Activated CD4-positive, alpha-beta T cell treated with anti-CD3 and anti-CD28 coated beads, Interleukin-2, amount 50 U/mL, for 4 hours (primary cell): ENCODE data around the gene OR1I1.

Experiments
- DNase-seq, 2 experiments: peaks; one replicate each; pipeline ENCODE4 v3.0.0-alpha.2; 2020

The OR1I1 gene

GRCh38 chr19:15120135-15121026 is 38.4 kb downstream of the OR1I1 start:
- DNase-seq = no peak

DNA sequence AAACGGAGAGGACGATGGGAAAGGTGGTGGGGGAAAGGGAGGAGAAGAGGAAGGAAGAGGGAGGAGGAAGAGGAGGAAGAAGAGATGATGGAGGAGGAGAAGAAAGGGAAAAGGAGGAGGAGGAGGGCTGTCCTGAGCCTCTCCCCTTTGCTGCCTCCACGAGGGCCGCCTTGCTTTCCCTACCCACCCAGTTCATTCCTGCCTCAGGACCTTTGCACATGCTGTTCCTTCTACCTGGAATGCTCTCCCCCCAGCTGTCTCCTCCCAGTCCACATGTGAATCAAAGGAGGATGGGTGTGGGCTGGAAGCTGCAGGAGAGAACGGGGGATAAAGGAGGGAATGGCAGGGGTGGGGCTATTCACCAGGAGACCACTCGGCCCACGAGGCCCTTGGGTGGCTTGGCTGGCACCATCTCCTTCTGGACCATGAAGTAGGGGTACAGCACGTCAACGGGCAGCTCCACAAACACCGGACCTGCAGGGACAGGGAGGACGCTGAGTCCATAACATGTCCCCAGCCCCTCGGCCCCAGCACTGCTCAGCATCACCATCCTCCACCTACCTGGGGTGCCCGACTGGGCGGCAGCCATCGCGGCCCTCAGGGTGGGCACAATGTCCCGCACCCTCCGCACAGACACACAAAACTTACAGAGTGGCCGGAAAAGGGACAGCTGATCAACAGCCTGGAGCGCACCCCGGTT is 40.5 kb downstream of the OR1I1 start:
- DNase-seq = no peak

DNA sequence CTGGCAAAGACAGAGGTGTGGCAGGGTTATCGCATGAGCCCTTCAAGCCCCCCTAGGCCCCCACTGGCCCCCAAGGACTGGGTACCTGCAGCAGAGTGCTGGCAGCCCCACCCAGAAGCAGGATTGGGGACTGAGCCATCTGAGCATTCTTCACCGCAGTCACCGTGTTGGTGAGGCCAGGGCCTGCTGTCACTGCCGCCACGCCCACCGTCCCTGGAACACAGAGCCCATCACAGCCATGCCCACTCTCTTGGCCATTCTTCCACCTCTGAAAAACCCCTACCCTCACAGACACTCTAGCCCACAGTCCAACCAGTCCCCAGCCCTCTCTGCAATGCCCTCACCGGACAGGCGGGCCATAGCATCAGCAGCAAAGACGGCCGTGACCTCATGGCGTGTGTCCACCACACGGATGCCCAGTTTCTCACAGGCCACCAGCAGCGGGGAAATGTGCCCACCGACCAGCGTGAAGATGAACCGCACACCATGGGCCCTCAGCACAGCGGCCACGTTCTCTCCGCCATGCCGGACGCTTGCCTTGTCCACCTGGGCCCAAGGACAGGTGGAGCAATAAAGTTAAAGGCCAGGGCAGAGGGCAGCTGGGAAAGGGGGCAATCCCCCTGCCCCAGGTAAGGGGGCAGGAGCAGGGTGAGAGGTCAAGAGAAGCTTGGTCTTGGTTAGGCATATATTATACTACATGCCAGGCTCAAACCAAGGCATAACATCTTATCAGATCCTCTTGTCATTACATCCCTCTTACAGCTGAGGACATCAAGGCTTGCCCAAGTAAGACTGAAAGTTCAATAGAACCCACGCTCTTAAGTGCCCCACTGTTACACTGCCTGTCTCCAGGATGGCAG is 41.2 kb downstream of the OR1I1 start:
- no peak for DNase-seq

DNA sequence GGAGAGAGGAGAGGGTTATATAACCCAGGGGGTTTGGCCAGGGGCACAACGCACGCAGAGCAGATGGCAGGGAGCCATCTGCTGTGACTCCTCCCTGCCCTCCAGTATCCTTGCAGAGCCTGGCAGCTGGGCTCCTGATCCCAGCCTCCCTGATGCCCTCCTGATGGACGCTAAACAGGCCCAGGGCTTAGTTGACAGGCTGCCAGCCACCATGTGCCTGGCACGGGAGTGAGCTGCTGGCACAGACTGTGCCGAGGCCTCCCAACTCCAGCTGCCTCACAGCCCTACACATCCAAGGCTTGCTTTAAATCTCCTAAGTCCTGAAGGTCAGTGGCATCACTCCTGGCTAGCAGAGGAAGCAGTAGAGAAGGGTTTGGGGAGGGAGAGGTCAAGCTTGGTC is 41.9 kb downstream of the OR1I1 start:
- DNase-seq = no peak

DNA sequence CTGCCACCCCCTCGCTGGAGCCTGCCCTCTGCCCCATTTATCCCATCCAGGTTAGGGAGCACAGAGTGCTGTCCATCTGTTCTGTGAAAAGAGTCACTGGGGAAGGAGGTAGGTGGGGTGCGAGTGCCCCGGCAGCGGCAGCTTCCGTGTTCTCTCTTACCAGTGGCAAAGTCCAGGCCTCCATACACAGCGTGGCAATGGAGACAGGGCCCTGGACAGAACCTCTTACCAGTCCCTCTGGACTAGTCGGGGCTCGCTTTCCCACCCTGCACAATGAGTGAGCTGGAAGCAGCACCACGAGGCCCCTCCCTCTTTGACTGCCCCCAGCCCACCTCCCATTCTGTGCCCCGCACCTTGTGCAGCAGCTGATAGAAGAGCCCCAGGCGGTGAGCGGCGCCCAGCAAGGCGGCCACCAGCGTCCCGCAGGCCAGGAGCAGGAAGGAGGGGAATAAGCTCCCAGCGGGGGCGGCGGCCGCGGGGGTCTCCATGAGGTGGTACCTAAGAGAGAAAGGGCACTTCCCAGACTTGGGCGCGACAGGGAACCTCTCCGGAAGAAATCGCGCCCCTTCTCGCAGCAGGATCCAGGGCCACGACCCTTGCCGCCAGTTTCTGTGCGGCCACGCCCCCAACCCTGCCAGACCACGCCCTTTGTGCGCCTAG is 42.7 kb downstream of the OR1I1 start:
- no peak for DNase-seq

DNA sequence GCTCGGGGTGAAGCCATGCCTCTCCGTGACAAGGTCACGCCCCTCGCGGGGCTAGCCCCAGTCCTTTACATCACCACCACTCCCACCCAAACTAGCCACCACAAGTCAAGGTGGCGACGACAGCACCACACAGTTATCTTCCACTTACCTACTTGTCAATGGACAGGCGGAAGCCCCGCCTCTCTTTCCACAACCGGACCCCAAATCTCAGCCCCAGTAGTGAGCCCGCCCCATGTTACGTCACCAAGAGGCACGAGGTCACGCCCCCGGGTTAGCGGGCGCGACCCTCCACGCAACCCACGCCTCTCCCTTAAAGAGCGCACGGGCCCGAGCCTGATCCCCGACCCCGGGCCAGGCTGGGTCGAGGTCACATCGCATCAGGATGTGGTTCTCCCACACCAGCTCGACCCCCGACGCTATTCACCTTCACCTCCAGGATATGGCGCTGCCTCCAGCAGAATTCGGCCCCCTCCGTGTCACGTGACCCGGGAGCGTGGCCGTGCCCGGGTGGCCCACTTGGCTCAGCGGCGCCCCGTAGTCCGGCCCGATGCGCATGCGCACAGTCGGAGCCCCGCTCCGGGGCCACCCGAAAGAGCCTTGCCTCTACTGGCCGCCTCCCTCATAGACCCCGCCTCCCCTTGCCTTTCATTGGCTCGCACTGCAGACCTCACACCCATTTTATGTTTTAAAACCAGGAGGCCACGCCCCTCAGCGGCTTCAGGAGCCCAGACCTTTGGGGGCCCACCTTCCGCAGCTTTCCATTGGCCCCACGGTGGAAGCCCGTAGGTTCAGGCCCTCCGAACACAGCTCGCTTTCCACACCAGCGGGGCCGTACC is 43.4 kb downstream of the OR1I1 start:
- DNase-seq = peak; percentile 95 to 96

DNA sequence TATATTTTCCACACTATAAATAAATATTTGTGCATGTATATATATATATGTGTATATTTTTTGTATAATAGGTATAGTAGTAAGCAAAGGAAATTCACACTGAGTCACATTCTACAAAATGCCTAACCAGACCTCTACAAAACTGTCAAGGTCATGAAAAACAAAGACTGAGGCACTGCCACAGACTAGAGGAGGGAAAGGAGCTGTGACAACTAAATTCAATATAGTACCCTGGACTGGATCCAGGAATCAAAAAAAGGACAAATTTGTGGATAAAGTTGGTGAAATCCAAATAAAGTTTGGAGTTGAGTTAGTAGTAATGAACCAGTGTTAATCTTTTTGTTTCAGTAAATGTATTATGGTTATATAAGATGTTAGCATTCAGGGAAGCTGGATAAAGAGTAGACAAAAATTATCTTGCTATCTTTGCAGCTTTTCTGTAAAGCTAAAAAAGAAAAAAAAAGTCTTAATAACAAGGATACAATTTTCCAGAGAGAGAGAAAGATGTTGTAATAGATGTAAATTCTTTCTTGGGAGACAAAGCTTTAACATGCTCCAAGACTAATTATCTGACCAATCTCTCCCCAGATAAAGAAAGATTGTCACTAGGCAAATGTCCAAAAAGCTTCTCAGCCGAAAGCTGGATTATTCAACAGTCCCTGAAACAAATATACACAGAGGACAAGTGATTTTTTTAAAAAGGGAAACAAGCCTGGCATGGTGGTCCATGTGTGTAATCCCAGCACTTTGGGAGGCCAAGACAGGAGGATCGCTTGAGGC is 44.3 kb downstream of the OR1I1 start:
- no peak for DNase-seq

- no peak for DNase-seq
These were observed 46.3 kb downstream of the OR1I1 start for GRCh38 chr19:15128162-15128770.

- DNase-seq = peak; percentile 46 to 57
These were observed 48.0 kb downstream of the OR1I1 start for GRCh38 chr19:15129856-15130585.

GRCh38 chr19:15136234-15136954 is 54.4 kb downstream of the OR1I1 start:
- no peak for DNase-seq

DNA sequence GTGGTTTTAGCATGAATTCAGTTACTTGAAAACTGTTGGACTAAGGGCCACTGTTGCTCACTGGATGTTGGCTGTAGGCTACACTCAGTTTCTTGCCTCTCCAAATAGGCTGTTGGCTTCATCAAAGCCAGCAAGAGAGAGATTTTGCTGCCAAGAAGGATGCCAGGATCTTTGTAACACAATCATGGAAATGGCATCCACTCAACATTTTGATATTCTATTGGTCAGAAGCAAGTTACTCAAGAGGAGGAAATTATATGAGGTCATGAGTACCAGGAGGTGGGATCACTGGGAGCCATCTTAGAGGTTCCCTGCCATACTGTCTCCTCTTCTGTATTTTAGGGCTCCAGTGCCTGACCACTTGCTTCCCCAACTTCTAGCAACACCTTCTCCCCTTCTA is 55.8 kb downstream of the OR1I1 start:
- no peak for DNase-seq

DNA sequence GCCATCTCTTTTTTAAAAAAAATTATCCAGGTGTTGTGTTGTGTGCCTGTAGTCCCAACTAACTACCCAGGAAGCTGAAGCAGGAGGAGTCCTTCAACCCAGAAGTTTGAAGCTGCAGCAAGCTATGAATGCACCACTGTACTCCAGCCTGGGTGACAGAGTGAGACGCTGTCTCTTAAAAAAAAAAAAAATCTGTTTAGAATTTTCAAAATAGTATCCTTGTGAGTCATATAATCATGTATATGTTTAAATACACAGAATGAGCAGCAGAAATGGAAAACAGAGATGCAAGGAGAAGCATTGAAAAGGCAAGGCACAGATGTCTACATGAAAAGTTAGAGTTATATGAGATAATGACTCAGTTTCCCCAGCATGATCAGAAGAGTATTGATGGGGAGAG is 56.4 kb downstream of the OR1I1 start:
- DNase-seq = no peak

GRCh38 chr19:15141143-15141542 is 59.1 kb downstream of the OR1I1 start:
- DNase-seq = no peak

- DNase-seq = no peak
These were observed 60.3 kb downstream of the OR1I1 start for GRCh38 chr19:15142313-15142712.
